Suppressor macrophage treated with lipopolysaccharide for 1 hour (primary cell): ENCODE results near the gene CHST14.

Experiments
- DNase-seq, 3 donors: peaks; one replicate each; pipeline ENCODE4 v3.0.0-alpha.2; 2020 to 2022

Gene CHST14

GRCh38 chr15:40470423-40471104, at the start of gene CHST14:
CHST14 (plus strand) TSS chr15:40470984; CDS start chr15:40471214, 230 bp downstream.
- peak; percentile 52 to 77 (median 56) for DNase-seq

- DNase-seq, result peak; percentile 79 to 91 (median 91)
Measured at GRCh38 chr15:40421246-40422157, 49.3 kb upstream of the CHST14 start.

- DNase-seq, result no peak
Measured at GRCh38 chr15:40424483-40425115, 46.2 kb upstream of the CHST14 start.

- no peak for DNase-seq
Measured at GRCh38 chr15:40425681-40426080, 45.1 kb upstream of the CHST14 start.

- DNase-seq, result no peak
Measured at GRCh38 chr15:40427188-40427587, 43.6 kb upstream of the CHST14 start.

DNA sequence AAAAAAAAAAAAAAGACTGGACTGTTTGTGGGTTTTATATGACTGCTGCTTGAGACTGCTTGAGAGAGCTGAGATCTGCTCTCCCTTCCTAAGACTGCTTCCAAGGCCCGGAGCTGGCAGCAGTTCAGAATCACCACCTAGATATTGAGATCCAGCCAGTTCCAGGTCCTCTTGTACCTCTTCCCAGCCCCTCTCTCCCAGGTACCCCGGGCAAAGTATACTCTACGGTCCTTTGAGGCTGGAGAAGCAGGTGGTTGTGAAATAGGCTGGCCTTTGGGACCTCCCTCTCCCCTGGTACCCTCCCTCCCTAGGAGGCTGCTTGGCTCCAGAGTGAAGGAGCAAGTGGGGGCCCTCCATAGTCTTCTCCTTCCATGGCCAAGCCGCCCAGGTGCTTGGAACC, 42.6 kb upstream of the CHST14 start:
- no peak for DNase-seq

GRCh38 chr15:40429068-40429710, 41.6 kb upstream of the CHST14 start:
- no peak for DNase-seq

- no peak for DNase-seq
Measured at GRCh38 chr15:40430271-40430805, 40.4 kb upstream of the CHST14 start.

DNA sequence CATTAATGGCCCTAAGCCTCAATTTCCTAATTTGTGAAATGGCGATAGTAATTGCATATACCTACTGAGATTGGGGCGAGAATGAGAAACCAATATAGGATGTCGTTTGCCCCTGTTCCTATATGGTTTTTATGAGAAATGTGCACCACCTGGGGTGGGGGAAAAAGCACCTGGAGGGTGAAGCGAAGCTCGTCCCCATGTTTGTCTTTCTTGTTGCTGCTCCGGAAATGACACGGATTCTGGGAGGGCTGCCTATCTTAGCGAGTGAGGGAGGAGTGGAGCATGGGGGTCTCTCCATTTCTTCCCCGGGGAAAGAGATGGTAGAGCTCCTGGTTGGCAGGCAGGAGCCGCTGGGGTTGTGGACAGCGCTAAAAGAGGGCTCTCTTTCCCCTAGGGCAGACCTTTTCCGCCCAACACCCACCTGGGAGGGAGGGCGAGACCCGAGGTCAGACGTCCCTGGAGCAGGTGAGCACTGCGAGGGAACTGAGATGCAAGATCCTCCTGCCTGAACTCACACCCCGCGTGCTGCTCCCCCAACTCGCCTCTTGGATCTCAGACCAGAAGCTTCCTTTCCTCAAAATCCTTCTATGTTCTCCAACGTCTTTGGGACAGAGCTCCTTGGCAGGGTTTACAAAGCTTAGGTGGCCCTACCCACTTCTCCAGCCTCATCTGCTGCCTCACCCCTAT, 35.6 kb upstream of the CHST14 start:
- DNase-seq, result no peak

- DNase-seq, result no peak
Measured at GRCh38 chr15:40435710-40436089, 35.1 kb upstream of the CHST14 start.

DNA sequence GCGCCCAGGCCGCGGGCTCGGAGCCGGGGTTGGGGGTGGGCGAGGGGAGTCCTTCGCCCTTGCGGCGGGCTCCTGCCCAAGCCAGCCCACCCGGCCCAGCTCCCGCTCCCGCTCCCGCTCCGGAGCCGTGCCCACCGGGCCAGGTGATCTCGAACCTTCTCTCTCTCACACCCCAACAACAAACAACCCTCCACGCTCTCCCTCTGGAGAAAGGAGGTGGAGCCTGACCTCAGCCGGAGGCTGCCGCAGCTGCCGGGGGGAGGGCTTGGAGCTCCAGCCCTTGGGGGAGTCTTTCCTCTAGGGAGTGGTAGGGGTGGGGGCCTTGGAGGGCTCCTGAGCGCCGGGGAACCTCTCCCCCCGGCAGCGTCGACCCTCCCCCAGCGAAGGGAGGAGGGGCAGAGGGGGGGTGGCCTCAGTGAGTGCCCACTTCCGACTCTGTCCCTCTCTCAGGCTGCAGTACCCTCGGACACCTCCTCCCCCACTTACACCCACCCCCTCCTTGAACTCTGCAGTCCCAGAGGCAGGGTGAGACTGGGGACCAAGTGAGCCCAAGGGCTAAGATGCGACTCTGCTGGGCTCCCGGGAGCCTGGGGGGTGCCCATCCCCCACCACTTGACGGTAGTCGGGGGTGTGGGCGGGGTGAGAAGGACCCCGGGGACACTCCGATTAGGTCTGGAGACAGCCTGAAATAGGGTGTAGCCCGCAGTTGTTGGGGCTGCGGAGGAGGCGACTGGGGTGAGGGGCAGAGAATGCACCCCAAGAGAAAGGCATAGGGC, 34.5 kb upstream of the CHST14 start:
- no peak for DNase-seq

- peak in 1 of 3 donors; percentile 39 for DNase-seq
Measured at GRCh38 chr15:40436892-40437751, 33.7 kb upstream of the CHST14 start.

- no peak for DNase-seq
Measured at GRCh38 chr15:40437752-40438687, 32.8 kb upstream of the CHST14 start.

DNA sequence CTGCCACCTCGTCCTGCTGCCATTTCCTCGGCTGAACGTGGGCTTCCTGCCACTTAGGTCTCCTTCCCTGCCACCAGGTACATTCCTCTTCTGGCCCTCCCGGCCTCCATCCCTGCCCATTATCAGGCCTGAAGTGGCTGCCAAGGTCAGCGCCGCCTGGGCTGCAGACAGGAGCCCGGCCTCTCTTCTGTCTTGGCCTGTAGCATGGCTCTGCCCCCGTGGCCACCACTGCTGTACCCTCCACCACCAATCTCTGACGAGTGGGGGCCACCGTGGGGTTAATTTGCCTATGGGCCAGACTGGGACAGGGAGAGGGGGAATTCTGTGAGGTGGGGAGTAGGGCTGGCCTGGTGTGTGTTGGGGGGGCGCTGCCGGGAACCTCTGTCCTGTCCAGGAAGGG, 32.1 kb upstream of the CHST14 start:
- DNase-seq, result no peak

GRCh38 chr15:40439461-40439959, 31.3 kb upstream of the CHST14 start:
- no peak for DNase-seq

GRCh38 chr15:40439960-40440742, 30.6 kb upstream of the CHST14 start:
- DNase-seq, result peak; percentile 77 to 86 (median 80)

- peak; percentile 95 to 97 (median 96) for DNase-seq
Measured at GRCh38 chr15:40440743-40441564, 29.8 kb upstream of the CHST14 start, which contains the start of gene BAHD1. BAHD1 (plus strand) TSS chr15:40440953; CDS start chr15:40458465, 17,512 bp downstream.
